Naive thymus-derived CD8-positive, alpha-beta T cell (primary cell): ENCODE results near the gene ISM2. TPM values are rescaled to one million over a fixed set of nuclear protein-coding genes. Genes with fewer than 3 reads are reported as not detected.
A peak's percentile ranks its signal among the peaks of the same experiment; 100 is the strongest.

ENCODE experiments used
- ATAC-seq, 2 donors: fragments of 150-1000 bp; cut with Tn5 transposase in 1 of 2; sonication (Bioruptor Pico), chemical (Tn5 transposase) in 1 of 2; 1 replicate in 1 of 2; 2 replicates in 1 of 2; pipeline ENCODE4 v1.10.0; 2021; ENCODE audit warnings: mild to moderate bottlenecking in 2 of 2, moderate library complexity in 2 of 2
- POLR2A ChIA-PET: fragments of 350-600 bp; sonication (Branson Sonifier 250); formaldehyde crosslinking; loops from one replicate; lab custom pipeline; 2021; ENCODE audit warnings: antibody characterized with exemption; lab: Charles Lee
- DNase-seq, 10 donors: peaks; one replicate each; pipeline versions ENCODE4 v3.0.0 to v3.0.0-alpha.2; 2020 to 2022
- H3K27ac Mint-ChIP-seq, 10 donors: one replicate each; pipeline ENCODE4 v1.8.0; 2020 to 2022; ENCODE audit warnings: mild to moderate bottlenecking in 10 of 10, mixed read lengths in 10 of 10, moderate library complexity in 4 of 10, inconsistent platforms in 1 of 10
- H3K27me3 Mint-ChIP-seq, 5 donors: one replicate each; pipeline ENCODE4 v1.8.0; 2021 to 2022; ENCODE audit warnings: mixed read lengths in 5 of 5
- H3K36me3 Mint-ChIP-seq, 3 donors: one replicate each; pipeline ENCODE4 v1.8.0; 2020 to 2022; ENCODE audit warnings: mixed read lengths in 3 of 3, mild to moderate bottlenecking in 2 of 3, inconsistent platforms in 1 of 3
- H3K4me1 Mint-ChIP-seq, 4 donors: one replicate each; pipeline ENCODE4 v1.8.0; 2021 to 2022; ENCODE audit warnings: mixed read lengths in 4 of 4
- H3K4me3 Mint-ChIP-seq, 10 donors: one replicate each; pipeline ENCODE4 v1.8.0; 2020 to 2022; ENCODE audit warnings: mild to moderate bottlenecking in 10 of 10, mixed read lengths in 10 of 10, moderate library complexity in 6 of 10, inconsistent platforms in 1 of 10
- H3K9me3 Mint-ChIP-seq, 9 donors: one replicate each; pipeline ENCODE4 v1.8.0; 2020 to 2022; ENCODE audit warnings: mixed read lengths in 9 of 9, mild to moderate bottlenecking in 3 of 9, inconsistent platforms in 1 of 9, moderate library complexity in 1 of 9
- polyA plus RNA-seq, 3 donors: library from polyadenylated mRNA; unstranded; fragments of 300-500 nt; fragmentation: Illumina TruSeq; gene quantifications; one replicate each; pipeline ENCODE4 v1.2.3, GENCODE V29; 2021
- total RNA-seq, 8 experiments: library from RNA in 2 of 8; stranded (reverse) in 2 of 8; gene quantifications; one replicate each; pipeline ENCODE4 v1.2.3 and lab custom pipeline; 2021 to 2026

Gene ISM2
- total and polyA plus RNA-seq, 5 experiments from 2014 or later = not detected

- Mint-ChIP-seq H3K36me3 (no peaks in the 10 kb centered on the region), H3K4me1 (no peaks in the 10 kb centered on the region), H3K27ac (no peak overlapping the region), H3K9me3 (no peaks in the 10 kb centered on the region), H3K4me3 (no peak overlapping the region), H3K27me3 (peaks cover 0 to 9% (median 0%) of the 10 kb centered on the region in 5 donors)
- DNase-seq = no peak
- POLR2A ChIA-PET = no interaction called here
- no peak for ATAC-seq
Observed at GRCh38 chr14:77478029-77478428, 20.6 kb downstream of the ISM2 start.

GRCh38 chr14:77475432-77476115 is 23.0 kb downstream of the ISM2 start:
- Mint-ChIP-seq H3K27ac (peak overlapping the region in 1 of 10 donors; percentile 17), H3K4me3 (no peak overlapping the region), H3K4me1 (no peaks in the 10 kb centered on the region), H3K9me3 (no peaks in the 10 kb centered on the region), H3K27me3 (peaks cover 0 to 9% (median 0%) of the 10 kb centered on the region in 5 donors), H3K36me3 (no peaks in the 10 kb centered on the region)
- POLR2A ChIA-PET = no interaction called here
- DNase-seq (no peak), ATAC-seq (no peak)

DNA sequence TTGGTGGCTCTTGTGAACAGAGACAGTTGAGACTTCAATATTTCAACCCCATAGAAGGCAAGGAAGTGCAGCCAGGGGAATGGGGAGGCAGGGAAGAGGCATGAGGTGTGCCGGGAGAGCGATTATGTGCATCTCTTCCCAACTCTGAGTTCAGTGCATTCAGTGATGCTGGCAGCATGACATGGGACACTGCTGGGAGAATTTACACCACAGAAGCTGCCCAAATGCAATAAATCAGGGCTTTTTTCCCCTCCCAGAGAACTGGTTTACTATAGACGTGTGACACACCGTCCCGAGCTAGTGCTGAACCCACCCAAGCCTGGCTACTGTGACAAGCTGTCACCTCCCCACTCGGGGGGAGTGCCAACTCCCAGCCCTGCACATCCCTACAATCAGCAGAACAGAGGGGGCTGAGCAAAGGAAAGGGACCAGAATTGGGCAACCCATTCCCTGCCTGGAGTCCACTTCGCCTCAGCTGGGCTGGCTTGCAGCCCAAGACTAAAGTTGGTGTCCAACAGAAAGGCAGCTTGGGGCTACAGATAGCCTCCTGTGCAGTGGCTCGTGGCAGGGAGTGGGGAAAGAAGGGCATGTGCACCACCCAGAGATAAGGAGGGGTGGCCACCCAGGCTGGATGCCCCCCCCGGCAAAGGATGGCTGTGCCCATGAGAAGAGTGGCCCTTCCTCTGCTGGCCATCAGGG is 24.0 kb downstream of the ISM2 start:
- no peak for DNase-seq
- POLR2A ChIA-PET = no interaction called here
- Mint-ChIP-seq H3K4me3 (no peak overlapping the region), H3K9me3 (no peaks in the 10 kb centered on the region), H3K27ac (no peak overlapping the region), H3K36me3 (peaks cover 0 to 3% (median 0%) of the 10 kb centered on the region in 3 donors), H3K4me1 (no peaks in the 10 kb centered on the region), H3K27me3 (peaks cover 0 to 9% (median 0%) of the 10 kb centered on the region in 5 donors)
- no peak for ATAC-seq

DNA sequence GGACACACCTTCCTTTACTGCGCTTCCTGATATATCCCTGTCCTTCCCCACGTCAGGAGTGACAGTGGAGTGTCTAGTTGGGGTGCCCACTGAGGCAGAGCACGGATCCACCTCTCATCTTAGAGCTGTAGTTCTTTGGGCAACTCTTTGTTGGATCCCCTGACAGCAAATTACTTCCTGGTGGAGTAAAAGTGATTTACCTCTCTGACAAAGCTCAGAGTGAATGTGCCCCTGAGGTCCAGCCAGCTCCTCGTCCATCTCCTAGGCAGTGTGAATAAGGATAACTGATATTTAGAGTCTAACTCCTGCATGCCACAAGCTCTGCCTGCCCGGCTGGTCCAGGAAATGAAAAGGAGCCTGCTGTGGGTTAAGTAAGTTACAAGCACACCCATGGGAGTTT is 24.7 kb downstream of the ISM2 start:
- no peaks in the 10 kb centered on the region for H3K9me3 Mint-ChIP-seq
- POLR2A ChIA-PET = no interaction called here
- peaks cover 0 to 10% (median 2%) of the 10 kb centered on the region in 3 donors for H3K36me3 Mint-ChIP-seq
- no peak for DNase-seq
- ATAC-seq = no peak
- no peaks in the 10 kb centered on the region for H3K4me1 Mint-ChIP-seq
- no peak overlapping the region for H3K4me3 Mint-ChIP-seq
- H3K27ac Mint-ChIP-seq = no peak overlapping the region
- H3K27me3 Mint-ChIP-seq = peaks cover 0 to 9% (median 0%) of the 10 kb centered on the region in 5 donors

DNA sequence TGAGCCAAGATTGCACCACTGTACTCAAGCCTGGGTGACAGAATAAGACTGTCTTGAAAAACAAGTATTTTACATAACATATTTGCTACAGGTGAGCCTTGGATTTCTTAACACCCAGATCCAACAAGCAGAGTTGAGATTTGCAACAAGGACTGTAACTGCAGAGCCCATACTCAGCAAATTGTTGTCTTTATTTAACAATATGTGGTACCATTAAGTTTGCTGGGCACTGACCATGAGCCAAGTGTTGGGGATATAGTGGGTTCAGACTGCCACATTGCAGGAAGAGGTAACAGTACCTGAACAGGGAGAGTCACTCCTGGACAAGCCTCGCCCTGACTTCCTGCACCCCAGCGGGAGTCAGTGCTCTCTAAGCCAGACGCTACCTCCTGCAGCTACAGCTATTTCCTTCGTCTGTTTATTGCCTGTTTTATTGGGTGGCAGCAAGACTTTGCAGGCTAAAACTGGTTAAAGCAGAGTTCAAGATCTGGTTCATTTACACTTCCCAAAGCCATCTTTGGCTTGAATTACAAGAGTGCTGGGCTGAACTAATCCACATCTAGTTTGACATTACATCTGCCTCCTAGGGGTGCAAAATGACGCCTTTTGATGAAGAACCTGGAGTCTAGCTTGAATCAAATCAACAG is 28.3 kb downstream of the ISM2 start:
- POLR2A ChIA-PET = no interaction called here
- no peak overlapping the region for H3K27ac Mint-ChIP-seq
- peaks cover 0 to 9% (median 0%) of the 10 kb centered on the region in 5 donors for H3K27me3 Mint-ChIP-seq
- H3K36me3 Mint-ChIP-seq = peaks cover 0 to 45% (median 14%) of the 10 kb centered on the region in 3 donors
- DNase-seq (no peak), ATAC-seq (no peak)
- H3K9me3 Mint-ChIP-seq = no peaks in the 10 kb centered on the region
- no peaks in the 10 kb centered on the region for H3K4me1 Mint-ChIP-seq
- H3K4me3 Mint-ChIP-seq = no peak overlapping the region

GRCh38 chr14:77469539-77469938 is 29.1 kb downstream of the ISM2 start:
- Mint-ChIP-seq H3K27me3 (peaks cover 0 to 7% (median 0%) of the 10 kb centered on the region in 5 donors), H3K4me1 (no peaks in the 10 kb centered on the region), H3K4me3 (no peak overlapping the region), H3K27ac (peak overlapping the region in 2 of 10 donors; percentile 13 to 56), H3K9me3 (no peaks in the 10 kb centered on the region), H3K36me3 (peaks cover 0 to 54% (median 17%) of the 10 kb centered on the region in 3 donors)
- DNase-seq = no peak
- POLR2A ChIA-PET = interaction anchor here (0.6 kb wide), 1 partner anchor 80 kb away, joined by 5 read pairs; no protein-coding TSS in a partner anchor
- no peak for ATAC-seq

- peaks cover 0 to 58% (median 17%) of the 10 kb centered on the region in 3 donors for H3K36me3 Mint-ChIP-seq
- peak overlapping the region in 2 of 10 donors; percentile 13 to 56 for H3K27ac Mint-ChIP-seq
- POLR2A ChIA-PET = no interaction called here
- ATAC-seq (no peak), DNase-seq (no peak)
- no peaks in the 10 kb centered on the region for H3K9me3 Mint-ChIP-seq
- H3K4me1 Mint-ChIP-seq = no peaks in the 10 kb centered on the region
- H3K4me3 Mint-ChIP-seq = no peak overlapping the region
- peaks cover 0 to 2% (median 0%) of the 10 kb centered on the region in 5 donors for H3K27me3 Mint-ChIP-seq
Observed at GRCh38 chr14:77469067-77469505, 29.5 kb downstream of the ISM2 start.

- Mint-ChIP-seq H3K4me3 (no peak overlapping the region), H3K36me3 (peaks cover 0 to 71% (median 20%) of the 10 kb centered on the region in 3 donors), H3K27me3 (no peaks in the 10 kb centered on the region), H3K4me1 (peaks cover 0 to 2% (median 0%) of the 10 kb centered on the region in 4 donors), H3K9me3 (no peaks in the 10 kb centered on the region), H3K27ac (peak overlapping the region in 1 of 10 donors; percentile 60)
- DNase-seq (no peak), ATAC-seq (no peak)
- POLR2A ChIA-PET = interaction anchor here (0.7 kb wide), 1 partner anchor 336 kb away, joined by 6 read pairs; no protein-coding TSS in a partner anchor
Observed at GRCh38 chr14:77467801-77468200, 30.8 kb downstream of the ISM2 start.

GRCh38 chr14:77459072-77459723 is 39.4 kb downstream of the ISM2 start:
- ATAC-seq (no peak), DNase-seq (peak in 9 of 10 donors; percentile 27 to 62 (median 45))
- Mint-ChIP-seq H3K27ac (peak overlapping the region; percentile 82 to 100 (median 99)), H3K4me1 (peaks cover 19 to 53% (median 49%) of the 10 kb centered on the region in 4 donors), H3K4me3 (peak overlapping the region; percentile 97 to 100 (median 100)), H3K27me3 (no peaks in the 10 kb centered on the region), H3K9me3 (no peaks in the 10 kb centered on the region), H3K36me3 (peaks cover 5 to 56% (median 9%) of the 10 kb centered on the region in 3 donors)
- POLR2A ChIA-PET = interaction anchor here (1.6 to 4.4 kb wide), 2 partner anchors 138 to 249 kb away, joined by 5 to 20 read pairs; partner anchors contain the start of genes ALKBH1, GSTZ1, POMT2 and SLIRP

DNA sequence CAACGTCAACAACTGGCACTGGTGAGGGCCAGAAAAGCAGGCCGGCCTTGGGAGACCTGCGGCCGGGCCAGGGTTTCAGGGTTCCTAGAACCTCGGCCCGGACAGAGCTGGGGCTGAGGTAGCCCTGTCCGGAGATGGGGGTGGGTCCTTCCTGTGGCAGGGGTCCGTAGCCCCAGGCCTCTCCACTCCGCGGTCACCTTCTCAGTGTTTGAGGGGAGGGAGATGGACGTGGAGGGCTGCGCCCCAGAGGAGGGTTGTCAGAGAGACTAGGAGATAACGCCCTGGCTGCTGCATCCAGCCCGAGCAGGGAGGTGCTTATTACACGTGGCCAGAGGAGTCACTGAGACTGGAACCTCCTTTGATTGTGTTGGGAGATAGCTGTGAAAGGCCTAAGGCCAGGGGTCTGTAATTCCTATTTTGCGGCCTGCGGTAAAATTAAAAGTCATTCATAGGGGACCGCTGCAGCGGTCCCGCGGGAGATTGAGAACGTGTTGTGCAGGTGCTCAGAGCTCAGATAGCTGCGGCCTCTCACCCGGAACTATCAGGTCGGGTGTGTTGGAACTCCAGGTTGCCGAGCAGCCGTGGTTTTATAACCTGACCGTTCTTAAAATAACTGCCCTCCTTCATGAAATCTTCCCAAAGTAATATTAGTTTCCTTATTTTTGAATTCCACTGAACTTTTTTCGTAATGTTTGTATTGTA is 40.2 kb downstream of the ISM2 start:
- peak in 7 of 10 donors; percentile 8 to 27 (median 19) for DNase-seq

GRCh38 chr14:77457522-77458248 is 40.9 kb downstream of the ISM2 start, which contains the start of the genes AHSA1 and VIPAS39:
TSS of gene AHSA1 (plus strand) at chr14:77458093. CDS start at chr14:77458190, 97 bp downstream.
TSS of gene VIPAS39 (minus strand) at chr14:77457601. CDS start at chr14:77454102, 3,499 bp downstream.
- Mint-ChIP-seq H3K36me3 (peaks cover 10 to 51% (median 12%) of the 10 kb centered on the region in 3 donors), H3K27me3 (no peaks in the 10 kb centered on the region), H3K4me3 (peak within 1 kb of the TSS; percentile 97 to 100 (median 100)), H3K27ac (peak within 1 kb of the TSS; percentile 82 to 100 (median 99)), H3K4me1 (peaks cover 21 to 59% (median 53%) of the 10 kb centered on the region in 4 donors), H3K9me3 (no peaks in the 10 kb centered on the region)
- ATAC-seq (peak; percentile 91 to 97), DNase-seq (peak; percentile 78 to 98 (median 94))
- POLR2A ChIA-PET = interaction anchor here (0.8 to 4.4 kb wide), 5 partner anchors 81 to 496 kb away, joined by 3 to 20 read pairs (median 5); partner anchors contain the start of genes ALKBH1, GSTZ1, POMT2 and SAMD15

More for the DNA sequence above, 40.2 kb downstream of the ISM2 start:
- Mint-ChIP-seq H3K4me3 (peak overlapping the region; percentile 97 to 100 (median 100)), H3K36me3 (peaks cover 5 to 51% (median 6%) of the 10 kb centered on the region in 3 donors), H3K9me3 (no peaks in the 10 kb centered on the region), H3K27ac (peak overlapping the region; percentile 82 to 100 (median 99)), H3K27me3 (no peaks in the 10 kb centered on the region), H3K4me1 (peaks cover 17 to 54% (median 51%) of the 10 kb centered on the region in 4 donors)
- ATAC-seq = no peak
- POLR2A ChIA-PET = interaction anchor here (0.8 to 4.4 kb wide), 4 partner anchors 88 to 250 kb away, joined by 3 to 20 read pairs (median 6); partner anchors contain the start of genes ALKBH1, GSTZ1, POMT2 and SLIRP
